GM12891 (cell line): ENCODE measurements around the gene ZBTB5.

ENCODE experiments used
- POLR2A ChIP-seq: IDR thresholded peaks from 2 replicates; pipeline ENCODE4 v1.6.1; 2011; ENCODE audit warnings: low read depth, low read length, control low read depth
- POLR2AphosphoS5 ChIP-seq: IDR thresholded peaks from 2 replicates; pipeline ENCODE4 v1.6.1; 2011; ENCODE audit warnings: low read depth, low read length, control low read depth
- POU2F2 ChIP-seq: IDR thresholded peaks from 2 replicates; pipeline ENCODE4 v1.6.1; 2011; ENCODE audit warnings: low read depth, mild to moderate bottlenecking, control low read depth, low read length, moderate library complexity
- TAF1 ChIP-seq: IDR thresholded peaks from 2 replicates; pipeline ENCODE4 v1.6.1; 2011; ENCODE audit warnings: low read depth, low read length, control low read depth

DNA sequence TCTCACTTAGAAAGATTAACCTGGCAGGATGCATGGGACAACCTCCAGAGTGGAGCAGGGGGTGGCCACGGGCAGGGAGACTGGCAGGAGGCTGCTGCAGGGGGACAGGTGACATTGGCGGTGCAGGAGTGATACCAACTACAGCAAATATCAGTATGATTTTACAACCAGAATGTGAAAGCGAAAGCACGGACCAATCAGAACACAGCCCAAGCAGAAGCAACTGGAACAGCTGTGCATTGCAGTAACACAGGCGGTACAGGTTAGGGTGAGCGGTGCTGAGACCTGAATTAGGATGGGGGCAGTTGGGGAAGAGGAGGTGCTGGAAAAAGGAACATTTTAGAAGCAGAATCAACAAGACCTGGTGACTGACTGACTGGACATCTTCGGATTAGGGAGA, 49.7 kb upstream of the ZBTB5 start:
- TF ChIP-seq POLR2A (no peak), POLR2AphosphoS5 (no peak), POU2F2 (no peak), TAF1 (no peak)
